Measurements from ENCODE around the gene TBC1D10B.
"Not testable (repeated sequence)": the region's sequence is repeated elsewhere in the genome, so short reads cannot be mapped to it uniquely, and the experiment has no call there.

TBC1D10B gene

GRCh38 chr16:30348929-30349328, 21.4 kb downstream of the TBC1D10B start:
- peaks cover 2 to 3% of the 10 kb centered on the region in 2 experiments for H3K4me1 ChIP-seq (ENCODE audit: control insufficient read depth in 1 of 2, insufficient read depth in 1 of 2, low read depth in 1 of 2, low read length in 1 of 2)
- TF ChIP-seq CTCF (IDR thresholded peaks at IDR 0.05) = no peak
- H3K4me3 ChIP-seq (ENCODE audit: low read depth in 1 of 2, low read length in 1 of 2) = no peak overlapping the region
- H3K36me3 ChIP-seq = peaks cover 43% of the 10 kb centered on the region
- H3K9me3 ChIP-seq = no peaks in the 10 kb centered on the region
- no peaks in the 10 kb centered on the region for H3K27me3 ChIP-seq
- H3K27ac ChIP-seq = no peak overlapping the region

DNA sequence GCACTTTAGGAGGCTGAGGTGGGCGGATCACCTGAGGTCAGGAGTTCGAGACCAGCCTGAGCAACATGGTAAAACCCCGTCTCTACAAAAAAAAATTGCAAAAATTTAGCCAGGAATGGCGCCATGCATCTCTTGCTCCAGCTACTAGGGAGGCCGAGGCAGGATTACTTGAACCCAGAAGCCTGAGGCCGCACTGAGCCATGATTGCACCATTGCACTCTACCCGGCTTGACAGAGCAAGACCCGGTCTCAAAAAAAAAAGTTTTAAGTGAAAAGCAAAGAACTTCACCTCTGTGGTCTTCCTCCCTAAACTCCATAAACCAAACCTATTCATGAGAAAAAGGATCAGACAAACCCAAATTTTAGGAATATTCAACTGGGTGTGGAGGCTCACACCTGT, 22.2 kb downstream of the TBC1D10B start:
- Histone ChIP-seq H3K4me3 (ENCODE audit: low read depth in 1 of 2, low read length in 1 of 2) (no peak overlapping the region), H3K4me1 (ENCODE audit: control insufficient read depth in 1 of 2, insufficient read depth in 1 of 2, low read depth in 1 of 2, low read length in 1 of 2) (no peaks in the 10 kb centered on the region), H3K9me3 (no peaks in the 10 kb centered on the region), H3K27me3 (no peaks in the 10 kb centered on the region), H3K27ac (no peak overlapping the region), H3K36me3 (peaks cover 35% of the 10 kb centered on the region)
- no peak for TF ChIP-seq CTCF (IDR thresholded peaks at IDR 0.05)

DNA sequence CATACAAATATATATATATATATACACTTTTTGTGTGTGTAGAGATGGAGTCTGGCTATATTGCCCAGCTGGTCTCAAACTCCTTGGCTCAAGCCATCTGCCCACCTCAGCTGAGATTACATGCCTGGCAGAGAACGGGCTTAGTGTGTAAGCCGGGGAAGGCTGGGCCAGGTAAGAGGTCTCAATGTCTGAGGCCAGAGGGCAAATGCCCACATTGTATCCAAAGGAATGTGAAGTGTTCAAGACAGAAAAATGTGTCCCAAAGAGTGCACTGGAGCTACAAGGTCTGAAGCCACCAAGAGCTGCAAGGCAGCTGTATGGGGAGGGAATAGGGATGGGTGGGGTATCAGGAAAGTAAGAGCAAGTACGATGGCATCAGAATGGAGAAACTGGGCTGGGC, 24.0 kb downstream of the TBC1D10B start:
- H3K36me3 ChIP-seq = peaks cover 17% of the 10 kb centered on the region
- no peak for TF ChIP-seq CTCF (IDR thresholded peaks at IDR 0.05)
- no peak overlapping the region for H3K4me3 ChIP-seq (ENCODE audit: low read depth in 1 of 2, low read length in 1 of 2)
- H3K27ac ChIP-seq = no peak overlapping the region
- H3K9me3 ChIP-seq = no peaks in the 10 kb centered on the region
- H3K4me1 ChIP-seq (ENCODE audit: control insufficient read depth in 1 of 2, insufficient read depth in 1 of 2, low read depth in 1 of 2, low read length in 1 of 2) = no peaks in the 10 kb centered on the region
- H3K27me3 ChIP-seq = no peaks in the 10 kb centered on the region

DNA sequence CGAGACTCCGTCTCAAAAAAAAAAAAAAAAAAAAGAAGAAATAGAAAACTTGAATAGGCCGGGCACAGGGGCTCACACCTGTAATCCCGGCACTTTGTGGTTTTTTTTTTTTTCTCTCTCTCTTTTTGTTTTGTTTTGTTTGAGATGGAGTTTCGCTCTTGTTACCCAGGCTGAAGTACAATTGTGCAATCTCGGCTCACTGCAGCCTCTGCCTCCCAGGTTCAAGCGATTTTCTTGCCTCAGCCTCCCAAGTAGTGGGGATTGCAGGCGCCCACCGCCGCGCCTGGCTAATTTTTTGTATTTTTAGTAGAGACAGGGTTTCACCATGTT, 26.8 kb downstream of the TBC1D10B start:
- H3K36me3 ChIP-seq; H3K27ac ChIP-seq; H3K27me3 ChIP-seq; H3K4me1 ChIP-seq (ENCODE audit: control insufficient read depth in 1 of 2, insufficient read depth in 1 of 2, low read depth in 1 of 2, low read length in 1 of 2); H3K9me3 ChIP-seq; H3K4me3 ChIP-seq (ENCODE audit: low read depth in 1 of 2, low read length in 1 of 2): not testable (repeated sequence)

- no peak overlapping the region for H3K27ac ChIP-seq
- no peak for TF ChIP-seq CTCF (IDR thresholded peaks at IDR 0.05)
- H3K4me3 ChIP-seq (ENCODE audit: low read depth in 1 of 2, low read length in 1 of 2) = no peak overlapping the region
- H3K4me1 ChIP-seq (ENCODE audit: control insufficient read depth in 1 of 2, insufficient read depth in 1 of 2, low read depth in 1 of 2, low read length in 1 of 2) = no peaks in the 10 kb centered on the region
- no peaks in the 10 kb centered on the region for H3K36me3 ChIP-seq
- H3K9me3 ChIP-seq = no peaks in the 10 kb centered on the region
- no peaks in the 10 kb centered on the region for H3K27me3 ChIP-seq
Observed at GRCh38 chr16:30342751-30343490, 27.4 kb downstream of the TBC1D10B start.

- not testable (repeated sequence) for H3K9me3 ChIP-seq; H3K36me3 ChIP-seq; H3K4me1 ChIP-seq (ENCODE audit: control insufficient read depth in 1 of 2, insufficient read depth in 1 of 2, low read depth in 1 of 2, low read length in 1 of 2)
Observed at GRCh38 chr16:30341971-30342370, 28.3 kb downstream of the TBC1D10B start.

GRCh38 chr16:30340621-30341020, 29.7 kb downstream of the TBC1D10B start:
- TF ChIP-seq CTCF (IDR thresholded peaks at IDR 0.05) = no peak

More at GRCh38 chr16:30341971-30342370, 28.3 kb downstream of the TBC1D10B start:
- H3K27ac ChIP-seq; H3K27me3 ChIP-seq; H3K4me3 ChIP-seq (ENCODE audit: low read depth in 1 of 2, low read length in 1 of 2): not testable (repeated sequence)

GRCh38 chr16:30338715-30339114, 31.6 kb downstream of the TBC1D10B start:
- H3K4me1 ChIP-seq (ENCODE audit: control insufficient read depth in 1 of 2, insufficient read depth in 1 of 2, low read depth in 1 of 2, low read length in 1 of 2) = peaks cover 8 to 10% of the 10 kb centered on the region in 2 experiments
- H3K9me3 ChIP-seq; H3K27ac ChIP-seq; H3K4me3 ChIP-seq (ENCODE audit: low read depth in 1 of 2, low read length in 1 of 2); H3K36me3 ChIP-seq; H3K27me3 ChIP-seq: not testable (repeated sequence)

More at GRCh38 chr16:30340621-30341020, 29.7 kb downstream of the TBC1D10B start:
- H3K4me1 ChIP-seq (ENCODE audit: control insufficient read depth in 1 of 2, insufficient read depth in 1 of 2, low read depth in 1 of 2, low read length in 1 of 2) = peaks cover 5% of the 10 kb centered on the region in 2 experiments
- H3K4me3 ChIP-seq (ENCODE audit: low read depth in 1 of 2, low read length in 1 of 2) = no peak overlapping the region
- no peaks in the 10 kb centered on the region for H3K36me3 ChIP-seq
- no peaks in the 10 kb centered on the region for H3K9me3 ChIP-seq
- H3K27me3 ChIP-seq = no peaks in the 10 kb centered on the region
- no peak overlapping the region for H3K27ac ChIP-seq

- not testable (repeated sequence) for H3K27me3 ChIP-seq; H3K9me3 ChIP-seq; H3K36me3 ChIP-seq; H3K27ac ChIP-seq; H3K4me3 ChIP-seq (ENCODE audit: low read depth in 1 of 2, low read length in 1 of 2)
- H3K4me1 ChIP-seq (ENCODE audit: control insufficient read depth in 1 of 2, insufficient read depth in 1 of 2, low read depth in 1 of 2, low read length in 1 of 2) = peaks cover 8 to 10% of the 10 kb centered on the region in 2 experiments
Observed at GRCh38 chr16:30337964-30338357, 32.3 kb downstream of the TBC1D10B start.

All from neutrophil (primary cell).